ENCODE results near the gene CRIM1.

DNA sequence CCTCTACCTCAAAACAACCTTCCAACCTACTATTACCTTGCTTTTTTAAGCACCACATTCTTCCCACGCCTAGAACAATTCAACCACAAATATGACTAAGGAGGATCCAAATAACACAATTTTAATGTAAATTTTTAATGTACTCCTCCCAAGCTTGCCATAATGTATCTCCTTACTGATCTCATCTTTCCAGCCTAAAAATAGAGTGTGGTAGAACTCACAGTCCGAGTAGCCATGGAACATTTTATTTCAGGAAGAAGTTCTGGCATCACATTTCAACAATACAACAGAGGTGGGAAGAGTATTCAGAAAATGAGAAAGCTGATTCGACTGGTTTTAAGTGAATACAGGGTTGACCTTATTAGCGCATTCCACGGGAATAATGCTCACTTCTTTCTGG is 227.0 kb downstream of the CRIM1 start:
- TF ChIP-seq, protein P1, sequence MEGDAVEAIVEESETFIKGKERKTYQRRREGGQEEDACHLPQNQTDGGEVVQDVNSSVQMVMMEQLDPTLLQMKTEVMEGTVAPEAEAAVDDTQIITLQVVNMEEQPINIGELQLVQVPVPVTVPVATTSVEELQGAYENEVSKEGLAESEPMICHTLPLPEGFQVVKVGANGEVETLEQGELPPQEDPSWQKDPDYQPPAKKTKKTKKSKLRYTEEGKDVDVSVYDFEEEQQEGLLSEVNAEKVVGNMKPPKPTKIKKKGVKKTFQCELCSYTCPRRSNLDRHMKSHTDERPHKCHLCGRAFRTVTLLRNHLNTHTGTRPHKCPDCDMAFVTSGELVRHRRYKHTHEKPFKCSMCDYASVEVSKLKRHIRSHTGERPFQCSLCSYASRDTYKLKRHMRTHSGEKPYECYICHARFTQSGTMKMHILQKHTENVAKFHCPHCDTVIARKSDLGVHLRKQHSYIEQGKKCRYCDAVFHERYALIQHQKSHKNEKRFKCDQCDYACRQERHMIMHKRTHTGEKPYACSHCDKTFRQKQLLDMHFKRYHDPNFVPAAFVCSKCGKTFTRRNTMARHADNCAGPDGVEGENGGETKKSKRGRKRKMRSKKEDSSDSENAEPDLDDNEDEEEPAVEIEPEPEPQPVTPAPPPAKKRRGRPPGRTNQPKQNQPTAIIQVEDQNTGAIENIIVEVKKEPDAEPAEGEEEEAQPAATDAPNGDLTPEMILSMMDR (IDR thresholded peaks at IDR 0.05): no peak
- no peak for TF ChIP-seq POLR2AphosphoS5 (IDR thresholded peaks at IDR 0.05; ENCODE audit: insufficient read depth in 1 of 2, low read depth in 1 of 2)

Measured in vagina (tissue), 2 donors.